H9 (cell line): Measurements from ENCODE around the gene SHMT1. TPM values are rescaled to one million over a fixed set of nuclear protein-coding genes. Genes with fewer than 3 reads are reported as not detected.
"Not testable (repeated sequence)": the region's sequence is repeated elsewhere in the genome, so short reads cannot be mapped to it uniquely, and the experiment has no call there.

Experiments
- DNase-seq: peaks from one replicate; pipeline ENCODE4 v3.0.0-alpha.2; 2017
- H2AFZ ChIP-seq: one replicate; pipeline ENCODE4 v1.6.1; 2013; ENCODE audit warnings: mild to moderate bottlenecking, low read length, control low read depth, moderate library complexity
- H2AK5ac ChIP-seq: 2 replicates; pipeline ENCODE4 v1.6.1; 2013; ENCODE audit warnings: low read length, control low read depth, mixed read lengths; ENCODE audit not compliant: insufficient read length
- H2BK120ac ChIP-seq: one replicate; pipeline ENCODE4 v1.6.1; 2013; ENCODE audit warnings: low read depth, mild to moderate bottlenecking, low read length, control low read depth, inconsistent platforms; ENCODE audit not compliant: poor library complexity, severe bottlenecking
- H2BK12ac ChIP-seq: 2 replicates; pipeline ENCODE4 v1.6.1; 2013; ENCODE audit warnings: low read length, control low read depth, mixed read lengths, low read depth; ENCODE audit not compliant: insufficient read length
- H2BK15ac ChIP-seq: 2 replicates; pipeline ENCODE4 v1.6.1; 2013; ENCODE audit warnings: low read depth, low read length, control low read depth
- H2BK20ac ChIP-seq: one replicate; pipeline ENCODE4 v1.6.1; 2013; ENCODE audit warnings: low read depth, mild to moderate bottlenecking, low read length, control low read depth, inconsistent platforms; ENCODE audit not compliant: poor library complexity, severe bottlenecking
- H2BK5ac ChIP-seq: 2 replicates; pipeline ENCODE4 v1.6.1; 2013; ENCODE audit warnings: low read length, control low read depth, mixed read lengths; ENCODE audit not compliant: insufficient read length
- H3K14ac ChIP-seq: 2 replicates; pipeline ENCODE4 v1.6.1; 2013; ENCODE audit warnings: low read length, control low read depth; ENCODE audit not compliant: insufficient read depth
- H3K18ac ChIP-seq: 2 replicates; pipeline ENCODE4 v1.6.1; 2013; ENCODE audit warnings: low read depth, mild to moderate bottlenecking, mixed read lengths, low read length, control low read depth; ENCODE audit not compliant: insufficient read length
- H3K23ac ChIP-seq: 2 replicates; pipeline ENCODE4 v1.6.1; 2013; ENCODE audit warnings: low read length, control low read depth, mixed read lengths, low read depth; ENCODE audit not compliant: insufficient read length
- H3K23me2 ChIP-seq: 2 replicates; pipeline ENCODE4 v1.6.1; 2013; ENCODE audit warnings: low read depth, mild to moderate bottlenecking, mixed read lengths, low read length, control low read depth; ENCODE audit not compliant: insufficient read length, poor library complexity, severe bottlenecking
- H3K27ac ChIP-seq: 2 replicates; pipeline ENCODE4 v1.5.1; 2013; ENCODE audit warnings: low read length, control low read depth, mixed read lengths, low read depth; ENCODE audit not compliant: insufficient read length
- H3K27me3 ChIP-seq: 2 replicates; pipeline ENCODE4 v1.6.1; 2013; ENCODE audit warnings: low read length, control low read depth, inconsistent platforms; ENCODE audit not compliant: insufficient read depth
- H3K4ac ChIP-seq: 2 replicates; pipeline ENCODE4 v1.6.1; 2013; ENCODE audit warnings: low read depth, mild to moderate bottlenecking, control low read depth, inconsistent platforms, low read length, moderate library complexity
- H3K4me1 ChIP-seq: 2 replicates; pipeline ENCODE4 v1.6.1; 2013; ENCODE audit warnings: low read length, control low read depth, inconsistent platforms; ENCODE audit not compliant: insufficient read depth
- H3K4me2 ChIP-seq: 2 replicates; pipeline ENCODE4 v1.6.1; 2013; ENCODE audit warnings: low read length, control low read depth, mixed read lengths; ENCODE audit not compliant: insufficient read length, insufficient read depth
- H3K56ac ChIP-seq: 2 replicates; pipeline ENCODE4 v1.6.1; 2013; ENCODE audit warnings: low read depth, mild to moderate bottlenecking, mixed read lengths, low read length, control low read depth; ENCODE audit not compliant: insufficient read length
- H3K79me1 ChIP-seq: 2 replicates; pipeline ENCODE4 v1.6.1; 2013; ENCODE audit warnings: low read depth, mild to moderate bottlenecking, moderate library complexity, low read length, control low read depth, inconsistent platforms; ENCODE audit not compliant: insufficient read depth, poor library complexity, severe bottlenecking
- H3K79me2 ChIP-seq: 2 replicates; pipeline ENCODE4 v1.6.1; 2013; ENCODE audit warnings: low read length, control low read depth, inconsistent platforms; ENCODE audit not compliant: insufficient read depth
- H3K9ac ChIP-seq: 2 replicates; pipeline ENCODE4 v1.6.1; 2013; ENCODE audit warnings: low read length, control low read depth, mixed read lengths; ENCODE audit not compliant: insufficient read length; ENCODE audit errors: extremely low read depth
- H3K9me3 ChIP-seq: one replicate; pipeline ENCODE4 v1.6.1; 2013; ENCODE audit warnings: low read depth, low read length, inconsistent platforms; ENCODE audit not compliant: control insufficient read depth
- H3T11ph ChIP-seq: one replicate; pipeline ENCODE4 v1.6.1; 2013; ENCODE audit warnings: mild to moderate bottlenecking, low read length, control low read depth, inconsistent platforms
- H4K20me1 ChIP-seq: one replicate; pipeline ENCODE4 v1.6.1; 2013; ENCODE audit not compliant: control insufficient read depth, insufficient read length, insufficient read depth
- H4K5ac ChIP-seq: 2 replicates; pipeline ENCODE4 v1.6.1; 2013; ENCODE audit warnings: low read depth, mild to moderate bottlenecking, mixed read lengths, low read length, control low read depth; ENCODE audit not compliant: insufficient read length
- H4K8ac ChIP-seq: replicated peaks from 2 replicates; pipeline ENCODE4 v1.6.1; 2013; ENCODE audit warnings: low read length, control low read depth, mixed read lengths, low read depth; ENCODE audit not compliant: insufficient read length
- H4K91ac ChIP-seq: 2 replicates; pipeline ENCODE4 v1.6.1; 2013; ENCODE audit warnings: low read depth, mild to moderate bottlenecking, moderate library complexity, mixed read lengths, low read length, control low read depth; ENCODE audit not compliant: insufficient read length
- H3K27ac Mint-ChIP-seq, 3 experiments: 2 replicates in 2 of 3; 3 replicates in 1 of 3; pipeline ENCODE4 v1.8.0; 2020 to 2021; ENCODE audit warnings: mixed read lengths in 3 of 3, mild to moderate bottlenecking in 1 of 3, moderate library complexity in 1 of 3
- H3K27me3 Mint-ChIP-seq: 2 replicates; pipeline ENCODE4 v1.8.0; 2021; ENCODE audit warnings: low read depth, mild to moderate bottlenecking, moderate library complexity, mixed read lengths
- H3K36me3 Mint-ChIP-seq, 3 experiments: 2 replicates in 2 of 3; 3 replicates in 1 of 3; pipeline ENCODE4 v1.8.0; 2020 to 2021; ENCODE audit warnings: low read depth in 3 of 3, mixed read lengths in 3 of 3; ENCODE audit not compliant: insufficient read depth in 1 of 3
- H3K4me1 Mint-ChIP-seq, 2 experiments: 2 replicates each; pipeline ENCODE4 v1.8.0; 2020; ENCODE audit warnings: mixed read lengths in 2 of 2
- H3K4me3 Mint-ChIP-seq, 2 experiments: 2 replicates in 1 of 2; 3 replicates in 1 of 2; pipeline ENCODE4 v1.8.0; 2020 to 2021; ENCODE audit warnings: mild to moderate bottlenecking in 2 of 2, mixed read lengths in 2 of 2, moderate library complexity in 1 of 2
- H3K9me3 Mint-ChIP-seq, 2 experiments: 2 replicates in 1 of 2; 3 replicates in 1 of 2; pipeline ENCODE4 v1.8.0; 2020; ENCODE audit warnings: mild to moderate bottlenecking in 2 of 2, mixed read lengths in 2 of 2, moderate library complexity in 1 of 2
- WGBS: extraction: QIAGEN DNeasy Blood & Tissue Kit; methylation state at CpG from one replicate; pipeline ENCODE4 v1.1.7; 2013; ENCODE audit warnings: missing lambda C conversion rate, low lambda C conversion rate, mixed read lengths; ENCODE audit not compliant: insufficient read length; ENCODE audit errors: extremely low coverage; 5-methylcytosine and 5-hydroxymethylcytosine counted together
- total RNA-seq: library from RNA; stranded (reverse); gene quantifications from 2 replicates; pipeline ENCODE4 v1.2.1, GENCODE V29; 2021
- TF ChIP-seq, protein P1 (sequence below): fragments of 200-600 bp; sonication (generic); conservative IDR thresholded peaks from 3 replicates; pipeline ENCODE4 v1.8.0; 2021; ENCODE audit warnings: antibody characterized with exemption, mild to moderate bottlenecking

Gene SHMT1
- total RNA-seq, 1 experiment from 2014 or later = 42.8 TPM

DNA sequence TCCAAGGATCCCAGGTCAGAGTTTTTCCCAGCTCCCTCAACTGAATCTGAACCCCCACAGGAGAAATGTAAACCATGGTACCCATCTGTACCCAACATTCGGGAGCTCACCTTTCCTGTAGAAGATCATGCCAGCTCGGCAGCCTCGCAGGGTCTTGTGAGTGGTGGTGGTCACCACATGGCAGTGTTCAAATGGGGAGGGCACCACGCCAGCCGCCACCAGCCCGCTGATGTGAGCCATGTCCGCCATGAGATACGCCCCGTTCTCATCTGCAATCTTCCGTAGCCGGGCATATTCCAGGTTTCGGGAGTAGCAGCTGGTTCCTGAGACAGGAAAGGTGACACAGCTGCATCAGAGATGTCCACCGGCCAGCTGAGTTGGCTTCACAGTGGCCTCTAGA is 23.4 kb downstream of the SHMT1 start:
- Histone ChIP-seq H3K27ac (no peak overlapping the region), H2BK12ac (no peak overlapping the region), H3K9me3 (no peaks in the 10 kb centered on the region), H3K23ac (no peak overlapping the region), H2BK5ac (no peak overlapping the region), H4K5ac (no peak overlapping the region), H4K91ac (no peak overlapping the region), H3K23me2 (no peaks in the 10 kb centered on the region), H3K14ac (no peak overlapping the region), H3K9ac (no peak overlapping the region), H3K18ac (no peak overlapping the region), H3K56ac (no peak overlapping the region), H2AK5ac (no peak overlapping the region), H4K20me1 (no peaks in the 10 kb centered on the region), H2BK20ac (no peak overlapping the region), H3K4me1 (no peaks in the 10 kb centered on the region), H3K4me2 (no peak overlapping the region), H2BK120ac (no peak overlapping the region), H3K79me2 (no peaks in the 10 kb centered on the region), H3T11ph (no peak overlapping the region), H4K8ac (no peak overlapping the region), H2AFZ (no peak overlapping the region), H3K27me3 (no peaks in the 10 kb centered on the region), H3K79me1 (no peaks in the 10 kb centered on the region), H2BK15ac (no peak overlapping the region), H3K4ac (no peak overlapping the region)
- Mint-ChIP-seq H3K36me3 (peaks cover 71 to 90% (median 89%) of the 10 kb centered on the region in 3 experiments), H3K27me3 (no peaks in the 10 kb centered on the region), H3K4me3 (no peak overlapping the region), H3K4me1 (no peaks in the 10 kb centered on the region), H3K9me3 (peaks cover 8 to 12% of the 10 kb centered on the region in 2 experiments; a peak in 4 of 5 replicates), H3K27ac (no peak overlapping the region)
- no CpG with 5 or more reads among the region's 13 CpGs for WGBS
- DNase-seq = no peak
- TF ChIP-seq, protein P1, sequence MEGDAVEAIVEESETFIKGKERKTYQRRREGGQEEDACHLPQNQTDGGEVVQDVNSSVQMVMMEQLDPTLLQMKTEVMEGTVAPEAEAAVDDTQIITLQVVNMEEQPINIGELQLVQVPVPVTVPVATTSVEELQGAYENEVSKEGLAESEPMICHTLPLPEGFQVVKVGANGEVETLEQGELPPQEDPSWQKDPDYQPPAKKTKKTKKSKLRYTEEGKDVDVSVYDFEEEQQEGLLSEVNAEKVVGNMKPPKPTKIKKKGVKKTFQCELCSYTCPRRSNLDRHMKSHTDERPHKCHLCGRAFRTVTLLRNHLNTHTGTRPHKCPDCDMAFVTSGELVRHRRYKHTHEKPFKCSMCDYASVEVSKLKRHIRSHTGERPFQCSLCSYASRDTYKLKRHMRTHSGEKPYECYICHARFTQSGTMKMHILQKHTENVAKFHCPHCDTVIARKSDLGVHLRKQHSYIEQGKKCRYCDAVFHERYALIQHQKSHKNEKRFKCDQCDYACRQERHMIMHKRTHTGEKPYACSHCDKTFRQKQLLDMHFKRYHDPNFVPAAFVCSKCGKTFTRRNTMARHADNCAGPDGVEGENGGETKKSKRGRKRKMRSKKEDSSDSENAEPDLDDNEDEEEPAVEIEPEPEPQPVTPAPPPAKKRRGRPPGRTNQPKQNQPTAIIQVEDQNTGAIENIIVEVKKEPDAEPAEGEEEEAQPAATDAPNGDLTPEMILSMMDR = no peak

GRCh38 chr17:18338158-18338557 is 25.2 kb downstream of the SHMT1 start:
- H3K4me2 ChIP-seq, H3K27me3 Mint-ChIP-seq, H2BK12ac ChIP-seq, H3K4me1 ChIP-seq, H3K4me1 Mint-ChIP-seq, H3K79me2 ChIP-seq, H3K9me3 ChIP-seq, H3K23me2 ChIP-seq, H3K14ac ChIP-seq, H3T11ph ChIP-seq, H2AFZ ChIP-seq, H4K8ac ChIP-seq, H3K56ac ChIP-seq, H4K91ac ChIP-seq, DNase-seq, H3K27ac ChIP-seq, H2BK5ac ChIP-seq, H2BK15ac ChIP-seq, H3K18ac ChIP-seq, H4K5ac ChIP-seq, H3K27ac Mint-ChIP-seq, H3K27me3 ChIP-seq, H3K4ac ChIP-seq, H3K4me3 Mint-ChIP-seq, H4K20me1 ChIP-seq, H2AK5ac ChIP-seq, H3K79me1 ChIP-seq, H3K23ac ChIP-seq, H2BK20ac ChIP-seq, H2BK120ac ChIP-seq, H3K9ac ChIP-seq: not testable (repeated sequence)
- peaks cover 76 to 85% (median 85%) of the 10 kb centered on the region in 3 experiments for H3K36me3 Mint-ChIP-seq
- peaks cover 8 to 12% of the 10 kb centered on the region in 2 experiments; a peak in 4 of 5 replicates for H3K9me3 Mint-ChIP-seq
- WGBS = no CpG with 5 or more reads among the region's 25 CpGs
